NCI-H128 (cell line): ENCODE measurements around the gene PPAN.

Source experiments
- DNase-seq: peaks from one replicate; lab custom pipeline; 2025; ENCODE audit not compliant: unreplicated experiment; lab: John Stamatoyannopoulos, UW

The PPAN gene

GRCh38 chr19:10106100-10106936 is at the start of gene PPAN:
TSS of gene PPAN (plus strand) at chr19:10106362. CDS start at chr19:10106395, 33 bp downstream.
- DNase-seq: peak; percentile 97

GRCh38 chr19:10061717-10062310 is 44.3 kb upstream of the PPAN start:
- no peak for DNase-seq

- DNase-seq: no peak
These were observed 38.0 kb upstream of the PPAN start for GRCh38 chr19:10068205-10068604.

GRCh38 chr19:10069046-10069445 is 37.1 kb upstream of the PPAN start:
- DNase-seq: no peak

GRCh38 chr19:10070730-10071446 is 35.3 kb upstream of the PPAN start:
- no peak for DNase-seq

- DNase-seq: no peak
These were observed 32.0 kb upstream of the PPAN start for GRCh38 chr19:10074153-10074552.

- no peak for DNase-seq
These were observed 29.6 kb upstream of the PPAN start for GRCh38 chr19:10076535-10076934.

GRCh38 chr19:10078329-10078728 is 27.8 kb upstream of the PPAN start:
- DNase-seq: no peak

GRCh38 chr19:10079031-10079453 is 27.1 kb upstream of the PPAN start:
- no peak for DNase-seq

GRCh38 chr19:10083911-10084310 is 22.3 kb upstream of the PPAN start:
- DNase-seq: no peak

GRCh38 chr19:10084803-10085202 is 21.4 kb upstream of the PPAN start:
- DNase-seq: no peak

GRCh38 chr19:10085641-10086590 is 20.2 kb upstream of the PPAN start, which contains the start of gene SHFL:
TSS of gene SHFL (plus strand) at chr19:10086317. CDS start at chr19:10086428, 111 bp downstream.
- DNase-seq: peak; percentile 48

GRCh38 chr19:10086591-10087192 is 19.5 kb upstream of the PPAN start:
- DNase-seq: no peak

GRCh38 chr19:10087296-10088061 is 18.7 kb upstream of the PPAN start:
- DNase-seq: no peak

GRCh38 chr19:10088949-10089554 is 17.1 kb upstream of the PPAN start:
- no peak for DNase-seq

GRCh38 chr19:10089801-10090375 is 16.3 kb upstream of the PPAN start:
- DNase-seq: no peak

- no peak for DNase-seq
These were observed 14.8 kb upstream of the PPAN start for GRCh38 chr19:10091370-10091687.

GRCh38 chr19:10091895-10092641 is 14.1 kb upstream of the PPAN start:
- DNase-seq: no peak
